GM04503 (cell line): ENCODE data around the gene GPR148.
A peak's percentile ranks its signal among the peaks of the same experiment; 100 is the strongest.
"Not testable (repeated sequence)": the region's sequence is repeated elsewhere in the genome, so short reads cannot be mapped to it uniquely, and the experiment has no call there.

Experiments
- DNase-seq: peaks from one replicate; pipeline ENCODE4 v3.0.0-alpha.2; 2012; ENCODE audit warnings: low read depth

GPR148 gene, protein sequence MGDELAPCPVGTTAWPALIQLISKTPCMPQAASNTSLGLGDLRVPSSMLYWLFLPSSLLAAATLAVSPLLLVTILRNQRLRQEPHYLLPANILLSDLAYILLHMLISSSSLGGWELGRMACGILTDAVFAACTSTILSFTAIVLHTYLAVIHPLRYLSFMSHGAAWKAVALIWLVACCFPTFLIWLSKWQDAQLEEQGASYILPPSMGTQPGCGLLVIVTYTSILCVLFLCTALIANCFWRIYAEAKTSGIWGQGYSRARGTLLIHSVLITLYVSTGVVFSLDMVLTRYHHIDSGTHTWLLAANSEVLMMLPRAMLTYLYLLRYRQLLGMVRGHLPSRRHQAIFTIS

DNA sequence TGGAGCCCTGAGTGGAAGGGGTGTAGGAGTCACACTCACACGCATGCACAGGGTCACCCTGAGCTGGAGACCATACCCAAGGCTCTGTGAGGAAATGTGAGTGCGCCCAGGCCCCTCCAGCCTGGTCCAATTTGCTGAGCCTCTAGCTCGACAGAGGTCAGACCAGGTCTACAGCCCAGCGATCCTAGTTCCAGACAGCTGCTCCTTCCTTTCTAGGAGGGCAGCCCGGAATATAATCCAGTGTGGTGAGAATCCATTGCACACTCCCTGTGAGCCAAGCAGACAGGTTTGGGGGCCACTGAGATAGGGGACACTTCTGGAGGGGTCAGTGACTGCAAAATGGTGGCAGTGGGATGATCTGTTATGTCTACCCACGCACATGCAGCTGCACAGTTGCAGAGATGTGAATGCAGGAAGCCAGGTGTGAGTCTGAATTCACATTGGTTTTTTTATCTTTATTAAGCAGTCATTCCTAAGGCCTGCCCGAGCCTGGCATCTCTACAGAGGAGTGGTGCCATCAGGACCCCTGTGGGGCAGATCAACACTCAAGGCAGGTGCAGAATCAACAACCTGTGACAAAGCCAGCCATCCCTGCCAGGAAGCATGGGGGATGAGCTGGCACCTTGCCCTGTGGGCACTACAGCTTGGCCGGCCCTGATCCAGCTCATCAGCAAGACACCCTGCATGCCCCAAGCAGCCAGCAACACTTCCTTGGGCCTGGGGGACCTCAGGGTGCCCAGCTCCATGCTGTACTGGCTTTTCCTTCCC is at the start of gene GPR148:
TSS of gene GPR148 (plus strand) at position 522 of the 768 bp plus-strand sequence. CDS start at position 604, 82 bp downstream.
- no peak for DNase-seq

DNA sequence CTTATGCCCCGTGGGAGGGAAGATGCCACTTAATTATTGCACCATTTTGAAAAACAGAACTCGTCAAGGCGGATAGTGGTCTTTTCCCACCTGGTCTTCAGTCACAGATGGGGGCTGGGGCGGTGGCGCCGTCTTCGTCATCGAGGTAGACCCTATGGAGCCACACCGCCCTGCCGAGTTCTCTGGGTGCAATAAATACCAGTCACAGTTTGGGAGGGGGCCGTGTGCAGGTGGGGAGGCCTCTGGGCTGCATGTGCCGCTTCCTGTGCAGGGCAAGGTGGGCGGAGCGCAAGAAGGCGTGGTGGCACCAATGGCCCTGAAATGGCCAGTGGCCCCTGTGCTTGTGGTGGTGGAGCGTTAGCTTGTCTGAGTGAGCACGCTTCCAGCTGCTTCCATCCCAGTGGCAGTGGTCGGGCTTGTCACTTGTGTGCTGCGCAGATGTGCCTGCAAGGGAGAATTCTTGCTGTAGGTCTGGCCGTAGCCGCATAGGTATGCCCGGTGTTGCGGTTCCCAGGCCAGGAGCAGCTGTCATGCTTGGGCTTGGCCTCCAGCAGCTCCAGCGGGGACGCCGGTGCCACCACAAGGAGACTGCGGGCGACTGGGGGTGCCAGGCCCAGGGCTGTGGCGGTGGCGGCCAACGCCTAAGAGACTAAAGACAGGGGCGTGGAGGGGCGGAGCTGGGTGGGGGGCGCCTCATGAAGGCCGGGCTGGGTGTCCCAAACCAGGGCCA is 36.7 kb upstream of the GPR148 start:
- DNase-seq = not testable (repeated sequence)

DNA sequence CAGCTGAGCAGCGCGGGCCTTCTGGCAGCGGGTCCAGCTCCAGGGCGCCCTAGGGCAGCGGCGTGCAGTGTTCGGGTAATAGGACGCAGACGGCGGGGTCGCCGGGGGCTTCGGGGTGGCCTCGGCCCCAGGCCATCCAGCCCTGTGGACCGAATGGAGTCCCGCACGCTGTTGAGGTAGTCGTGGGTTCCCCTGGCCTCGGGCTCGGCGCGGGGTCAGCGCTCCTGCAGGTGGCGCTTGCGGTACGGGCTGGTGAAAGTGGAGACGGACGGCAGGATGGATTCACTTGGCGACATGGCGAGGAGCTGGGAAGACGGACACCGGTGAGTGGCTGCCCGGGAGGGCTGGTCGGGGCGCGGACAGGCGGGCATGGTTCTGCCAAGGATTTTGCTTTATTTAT is 35.4 kb upstream of the GPR148 start:
- DNase-seq = not testable (repeated sequence)

DNA sequence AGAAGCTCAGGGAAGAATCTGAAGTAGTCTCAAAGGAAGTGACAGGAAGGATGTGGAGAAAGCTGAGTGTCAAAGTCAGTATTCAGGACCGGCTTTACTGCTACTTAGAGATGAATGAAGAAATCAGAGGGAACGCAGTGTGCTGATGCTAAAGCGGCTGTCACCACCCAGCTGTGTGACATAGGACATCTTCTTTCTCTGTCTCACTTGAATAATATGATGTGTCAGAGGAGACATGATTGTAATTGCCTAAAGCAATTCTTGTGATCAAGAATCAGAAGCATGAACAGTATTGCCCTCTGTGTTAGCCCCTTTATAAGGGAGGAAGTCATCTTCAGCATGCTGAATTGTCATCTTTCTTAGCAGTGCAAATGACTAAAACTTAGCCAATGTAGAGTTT is 25.6 kb upstream of the GPR148 start:
- DNase-seq = not testable (repeated sequence)

DNA sequence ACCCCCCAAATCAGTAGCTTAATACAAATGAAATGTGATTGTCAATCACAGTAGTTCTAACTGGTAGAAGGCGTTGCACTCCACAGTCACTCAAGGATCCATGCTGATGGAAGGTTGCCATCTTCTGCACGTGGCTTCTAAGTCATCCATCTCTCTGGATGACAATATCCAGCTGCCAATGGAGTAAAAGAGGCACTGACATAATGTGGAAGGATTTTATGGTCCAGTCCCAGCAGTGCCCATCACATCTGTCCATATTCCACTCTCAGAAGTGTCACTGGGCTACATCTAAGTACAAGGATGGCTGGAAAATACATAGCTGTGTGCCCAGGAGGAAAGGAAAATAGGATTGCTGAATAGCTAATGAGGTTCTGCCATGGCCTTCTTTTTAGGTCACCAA is 14.1 kb upstream of the GPR148 start:
- not testable (repeated sequence) for DNase-seq

DNA sequence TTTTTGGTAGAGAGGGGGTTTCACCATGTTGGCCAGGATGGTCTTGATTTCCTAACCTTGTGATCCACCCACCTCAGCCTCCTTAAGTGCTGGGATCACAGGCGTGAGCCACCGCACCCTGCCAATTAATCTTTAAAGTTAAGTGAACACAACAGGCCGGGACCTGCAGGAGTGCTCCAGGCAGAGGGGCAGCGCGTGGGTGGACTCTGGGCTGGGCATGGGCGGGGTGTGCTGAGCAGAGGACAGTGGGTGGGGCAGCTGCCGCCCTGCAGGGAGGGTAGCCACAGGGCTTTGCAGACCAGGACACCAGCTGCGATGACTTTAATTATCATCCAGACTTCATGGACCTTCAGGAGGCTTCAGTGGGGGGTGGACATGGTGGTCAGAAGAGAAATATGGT is 8.8 kb upstream of the GPR148 start:
- no peak for DNase-seq

DNA sequence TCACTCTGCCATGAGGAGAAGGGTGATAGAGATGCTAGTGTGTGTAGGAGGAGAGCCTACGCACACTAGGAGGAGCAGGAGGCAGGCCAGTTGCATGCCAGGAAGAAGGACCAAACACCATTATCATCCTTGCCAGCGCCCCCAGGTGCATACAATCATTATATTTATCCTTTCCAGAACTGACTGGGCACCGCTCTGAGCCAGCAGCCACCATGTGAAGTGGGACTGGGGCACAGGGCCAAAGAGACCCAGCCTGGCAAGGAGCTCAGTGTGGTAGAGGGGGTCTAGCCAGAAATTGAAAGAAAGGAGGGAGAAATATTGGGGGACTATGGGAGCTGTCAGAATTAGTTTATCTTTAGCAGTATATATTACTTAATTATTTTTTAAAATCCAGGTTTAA is 8.3 kb upstream of the GPR148 start:
- DNase-seq = no peak

DNA sequence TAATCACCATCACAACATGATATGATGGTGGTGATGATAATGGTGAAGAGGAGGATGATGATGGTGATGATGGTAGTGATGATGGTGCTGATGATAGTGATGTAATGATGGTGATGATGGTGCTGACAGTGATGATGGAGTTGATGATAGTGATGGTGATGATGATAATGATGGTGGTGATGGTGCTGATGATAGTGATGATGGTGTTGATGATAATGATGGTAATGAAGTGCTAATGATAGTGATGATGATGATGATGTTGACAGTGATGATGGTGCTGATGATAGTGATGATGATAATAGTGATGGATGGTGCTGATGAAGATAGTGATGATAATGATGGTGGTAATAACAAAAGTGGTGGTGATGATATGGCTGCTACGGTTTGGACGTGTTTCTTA is 4.4 kb upstream of the GPR148 start:
- no peak for DNase-seq

DNA sequence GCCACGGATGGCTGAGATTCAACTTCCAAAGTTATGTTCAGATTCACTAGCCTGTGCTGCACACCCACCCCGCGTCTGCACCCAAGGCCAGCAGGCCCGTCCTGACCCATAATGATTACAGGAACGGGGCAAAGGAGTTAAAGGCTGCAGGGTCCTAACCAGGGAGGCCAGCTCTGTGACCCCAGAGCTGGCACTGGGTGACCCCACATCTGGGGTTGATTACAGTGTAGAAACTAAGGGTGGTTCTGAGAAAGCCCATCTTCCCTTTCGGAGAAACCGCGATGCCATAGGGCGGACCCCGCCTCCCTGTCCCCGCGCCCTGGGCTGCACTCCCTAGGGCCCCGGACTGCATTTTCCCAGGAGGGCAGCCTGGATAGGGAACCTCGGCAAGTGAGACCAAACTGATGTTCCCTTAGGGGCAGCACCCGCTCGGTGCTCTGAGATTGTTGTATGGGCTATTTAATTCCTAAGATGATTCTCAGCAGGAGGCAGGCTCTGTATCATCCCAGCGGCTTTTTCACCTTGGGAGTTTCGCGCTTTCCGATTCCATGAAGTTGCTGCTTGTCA is 2.2 kb upstream of the GPR148 start:
- no peak for DNase-seq

DNA sequence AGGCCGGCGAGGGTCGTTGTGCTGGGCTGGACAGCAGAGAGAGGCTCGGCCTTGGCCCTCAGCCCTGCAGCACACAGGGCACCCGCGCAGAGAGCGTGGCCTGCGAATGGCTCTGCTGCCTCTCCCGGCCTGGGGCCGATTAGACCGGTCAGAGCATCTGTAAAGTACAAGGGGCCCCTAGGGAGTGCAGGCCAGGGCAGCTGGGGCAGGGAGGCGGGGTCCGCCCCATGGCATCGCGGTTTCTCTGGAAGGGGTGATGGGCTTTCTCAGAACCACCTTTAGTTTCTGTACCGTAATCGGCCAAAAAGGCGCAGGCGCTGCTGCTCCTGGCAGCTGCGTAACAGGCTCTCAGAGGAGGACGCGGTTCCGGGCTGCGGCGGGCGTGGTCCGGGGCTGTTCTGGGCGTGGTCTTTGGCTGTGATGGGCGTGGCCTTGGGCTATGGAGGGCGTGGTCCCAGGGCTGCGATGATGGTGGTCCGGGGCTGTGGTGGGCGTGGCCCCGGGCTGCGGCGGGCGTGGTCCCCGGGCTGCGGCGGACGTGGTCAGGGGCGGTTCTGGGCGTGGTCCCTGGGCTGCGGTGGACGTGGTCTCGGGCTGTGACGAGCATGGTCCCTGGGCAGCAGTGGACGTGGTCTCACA is 1.5 kb upstream of the GPR148 start:
- DNase-seq = peak; percentile 5

DNA sequence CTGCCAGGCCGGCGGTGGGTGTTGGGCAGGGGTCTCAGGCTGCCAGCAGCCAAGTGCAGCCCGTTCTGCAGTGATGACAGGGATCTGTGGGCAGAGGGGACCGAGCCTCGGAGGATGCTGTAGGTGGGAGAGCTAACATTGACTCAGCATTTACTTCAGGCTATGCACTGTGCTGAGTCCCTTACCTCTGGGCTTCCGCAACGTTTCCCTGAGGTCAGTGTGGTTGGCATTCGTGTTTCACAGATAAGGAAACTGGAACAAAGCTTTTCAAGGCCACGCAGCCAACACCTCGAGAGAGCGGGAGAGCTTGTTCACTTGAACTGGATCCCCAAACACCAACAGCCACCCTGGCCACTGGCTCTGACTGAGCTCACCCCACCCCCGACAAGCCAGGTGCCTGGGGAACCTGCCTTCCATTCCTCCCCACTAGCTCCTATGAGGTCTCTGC is 839 bp upstream of the GPR148 start:
- no peak for DNase-seq

DNA sequence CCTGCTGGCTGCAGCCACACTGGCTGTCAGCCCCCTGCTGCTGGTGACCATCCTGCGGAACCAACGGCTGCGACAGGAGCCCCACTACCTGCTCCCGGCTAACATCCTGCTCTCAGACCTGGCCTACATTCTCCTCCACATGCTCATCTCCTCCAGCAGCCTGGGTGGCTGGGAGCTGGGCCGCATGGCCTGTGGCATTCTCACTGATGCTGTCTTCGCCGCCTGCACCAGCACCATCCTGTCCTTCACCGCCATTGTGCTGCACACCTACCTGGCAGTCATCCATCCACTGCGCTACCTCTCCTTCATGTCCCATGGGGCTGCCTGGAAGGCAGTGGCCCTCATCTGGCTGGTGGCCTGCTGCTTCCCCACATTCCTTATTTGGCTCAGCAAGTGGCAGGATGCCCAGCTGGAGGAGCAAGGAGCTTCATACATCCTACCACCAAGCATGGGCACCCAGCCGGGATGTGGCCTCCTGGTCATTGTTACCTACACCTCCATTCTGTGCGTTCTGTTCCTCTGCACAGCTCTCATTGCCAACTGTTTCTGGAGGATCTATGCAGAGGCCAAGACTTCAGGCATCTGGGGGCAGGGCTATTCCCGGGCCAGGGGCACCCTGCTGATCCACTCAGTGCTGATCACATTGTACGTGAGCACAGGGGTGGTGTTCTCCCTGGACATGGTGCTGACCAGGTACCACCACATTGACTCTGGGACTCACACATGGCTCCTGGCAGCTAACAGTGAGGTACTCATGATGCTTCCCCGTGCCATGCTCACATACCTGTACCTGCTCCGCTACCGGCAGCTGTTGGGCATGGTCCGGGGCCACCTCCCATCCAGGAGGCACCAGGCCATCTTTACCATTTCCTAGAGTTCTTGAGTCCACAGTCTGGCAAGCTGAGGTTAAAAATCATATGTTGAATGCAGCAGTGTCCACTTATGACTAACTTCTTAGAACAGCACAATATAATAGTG is 741 bp downstream of the GPR148 start:
- DNase-seq = no peak

DNA sequence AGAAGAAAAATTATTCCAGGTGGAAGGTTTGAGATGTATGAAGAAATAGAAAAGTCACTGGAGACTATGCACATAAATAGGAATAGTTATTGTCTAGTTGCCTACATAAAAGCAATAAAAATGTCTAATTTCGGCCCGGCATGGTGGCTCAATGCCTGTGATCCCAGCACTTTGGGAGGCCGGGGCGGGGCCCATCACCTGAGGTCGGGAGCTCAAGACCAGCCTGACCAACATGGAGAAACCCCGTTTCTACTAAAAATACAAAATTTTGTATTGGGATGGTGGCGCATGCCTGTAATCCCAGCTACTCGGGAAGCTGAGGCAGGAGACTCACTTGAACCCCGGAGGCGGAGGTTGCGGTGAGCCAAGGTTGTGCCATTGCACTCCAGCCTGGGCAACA is 3.4 kb downstream of the GPR148 start:
- not testable (repeated sequence) for DNase-seq

DNA sequence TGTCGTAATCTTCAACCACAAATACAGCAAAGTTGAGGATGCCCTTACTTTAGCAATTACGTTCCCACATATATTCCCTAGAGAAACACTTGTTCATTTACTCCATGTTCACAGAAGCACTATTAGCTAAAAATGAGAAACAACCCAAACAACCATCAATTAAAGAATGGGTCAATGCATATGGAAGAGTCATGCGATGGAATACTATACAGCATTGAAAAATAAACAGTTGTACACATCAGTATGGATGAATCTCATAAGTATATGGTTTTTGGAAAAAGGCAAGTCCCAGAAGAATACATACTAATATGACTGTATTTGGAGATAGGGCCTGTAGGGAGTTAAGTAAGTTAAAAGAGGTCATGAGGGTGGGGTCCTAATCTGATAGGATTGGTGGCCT is 6.3 kb downstream of the GPR148 start:
- DNase-seq = no peak

DNA sequence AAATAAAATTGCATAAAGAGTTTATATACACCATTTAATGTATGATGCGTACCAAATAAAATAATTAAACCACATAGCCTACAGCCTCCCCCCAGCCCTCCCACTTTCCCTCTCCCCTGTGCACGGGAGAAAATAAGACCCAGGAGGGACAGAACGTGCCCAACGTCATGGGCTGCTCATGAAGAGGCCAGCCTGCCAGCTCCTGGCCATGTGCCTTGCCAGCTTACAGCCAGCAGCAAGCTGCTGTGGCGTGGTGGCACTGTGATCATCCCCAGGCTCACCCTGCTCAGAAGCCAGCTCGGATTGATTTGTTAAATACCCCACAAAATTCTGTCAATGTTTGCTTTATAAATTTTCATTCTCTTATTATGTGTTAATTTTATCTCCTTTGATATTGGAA is 7.6 kb downstream of the GPR148 start:
- DNase-seq = no peak

DNA sequence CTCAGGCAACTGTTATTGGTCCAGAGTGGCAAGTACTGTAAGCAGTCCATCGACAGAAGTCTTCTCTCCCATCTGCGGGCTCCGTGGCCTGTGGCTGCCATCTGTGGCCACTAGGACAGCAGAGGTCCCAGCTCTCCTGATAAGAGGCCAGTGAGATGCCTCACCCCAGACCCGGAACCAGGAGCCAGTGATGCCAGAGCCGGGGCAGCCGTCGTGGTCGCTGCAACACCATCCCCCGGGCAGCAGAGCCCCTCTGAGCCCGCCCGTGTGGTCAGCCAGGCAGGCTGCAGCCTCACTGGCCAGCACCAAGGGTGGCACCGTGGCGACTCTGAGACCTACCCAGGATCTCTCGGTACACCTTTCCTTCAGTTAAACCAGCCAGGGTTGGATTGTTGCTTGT is 8.7 kb downstream of the GPR148 start:
- no peak for DNase-seq

DNA sequence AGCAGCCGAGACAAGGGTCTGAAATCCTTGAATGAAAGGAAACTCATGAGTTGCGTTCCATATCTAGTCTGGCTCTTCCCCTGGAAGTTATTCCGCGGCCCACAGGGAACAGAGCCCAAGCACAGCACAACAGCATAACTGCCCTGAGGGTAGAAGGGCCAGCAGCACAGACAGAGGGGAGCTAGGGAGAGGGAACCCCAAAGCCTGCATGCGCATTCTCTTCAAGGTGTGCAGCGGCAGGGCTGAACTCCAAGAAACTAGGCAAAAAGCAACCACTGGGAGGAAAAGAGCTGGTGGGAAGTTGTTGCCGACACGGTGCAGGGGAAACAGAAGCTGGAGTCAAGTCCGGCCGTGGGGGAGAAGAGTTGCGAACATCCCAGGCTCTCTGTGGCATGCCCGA is 11.8 kb downstream of the GPR148 start:
- DNase-seq = no peak

DNA sequence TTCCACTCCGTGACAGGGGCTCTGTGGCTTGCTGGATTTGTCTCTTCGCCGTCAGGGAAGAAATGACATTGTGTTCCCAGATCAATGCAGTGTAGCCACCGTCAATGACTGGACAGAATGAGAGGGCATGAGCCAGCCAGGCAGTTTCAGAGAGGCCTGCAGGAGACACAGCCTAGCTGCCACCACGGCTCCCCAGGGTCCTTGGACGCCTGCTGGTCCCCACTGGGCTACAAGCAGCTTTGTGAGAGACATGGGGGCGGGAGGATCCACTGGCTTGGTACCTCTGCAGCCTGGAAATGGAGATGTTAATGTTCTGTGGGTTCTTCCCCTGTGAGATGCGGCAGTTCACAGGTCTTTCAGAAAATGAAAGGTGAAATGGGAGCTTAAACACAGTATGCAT is 14.4 kb downstream of the GPR148 start:
- DNase-seq = no peak

DNA sequence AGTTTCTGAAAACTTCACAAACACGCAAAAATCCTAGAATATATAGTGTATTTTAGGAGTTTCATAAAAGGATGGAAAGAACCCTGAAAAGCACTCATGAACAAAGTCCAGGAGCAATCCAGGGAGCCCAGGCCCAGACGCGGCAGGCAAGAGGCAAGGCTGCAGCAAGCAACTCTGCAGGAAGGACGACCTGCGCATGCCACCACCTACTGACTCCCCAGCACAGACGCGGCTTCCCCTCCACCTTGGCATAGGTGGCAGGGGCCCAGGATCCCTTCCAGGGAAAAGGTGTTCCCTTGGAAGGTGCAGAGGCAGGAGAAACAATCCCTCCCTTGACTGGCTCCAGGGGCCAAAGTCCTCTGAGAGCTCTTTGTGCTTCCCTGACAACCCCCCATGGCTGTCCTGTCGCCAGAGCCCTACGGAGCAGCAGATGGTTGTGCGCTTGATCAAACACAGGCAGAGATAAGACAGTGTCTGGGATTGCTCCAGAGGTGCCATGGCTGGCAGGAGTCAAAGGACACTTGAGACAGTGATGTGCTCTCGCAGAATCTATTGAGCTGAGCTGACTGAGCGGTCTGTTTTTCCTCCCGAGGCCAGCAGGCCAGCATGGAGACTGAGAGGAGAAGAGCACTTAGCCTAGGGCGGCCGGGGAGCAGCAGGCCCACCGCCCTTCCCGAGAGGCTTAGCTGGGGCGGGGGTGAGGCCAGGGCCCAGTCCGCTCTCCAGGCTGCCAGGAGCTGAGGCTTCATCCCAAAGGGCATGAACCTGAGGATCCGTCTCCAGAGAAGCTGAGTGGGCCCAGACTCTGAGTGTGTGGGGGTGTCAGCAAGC is 15.6 kb downstream of the GPR148 start:
- DNase-seq = no peak

DNA sequence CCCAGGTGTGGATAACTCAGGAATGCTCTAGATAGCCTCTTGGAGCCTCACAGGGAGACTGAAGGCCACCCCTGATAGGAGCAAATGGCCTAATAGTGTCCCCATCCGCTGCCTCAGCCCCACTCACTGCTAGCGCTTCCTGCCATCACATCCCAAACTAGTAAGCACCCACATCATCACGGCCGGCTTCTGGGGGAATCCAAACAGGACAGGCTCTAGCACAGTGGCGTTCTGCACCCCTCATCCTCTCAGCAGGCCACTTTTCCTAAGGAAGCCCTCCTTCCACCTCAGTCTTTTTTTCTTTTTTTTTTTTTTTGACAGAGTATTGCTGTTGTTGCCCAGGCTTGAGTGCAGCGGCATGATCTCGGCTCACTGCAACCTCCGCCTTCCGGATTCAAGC is 20.2 kb downstream of the GPR148 start:
- DNase-seq = no peak
